ENCODE measurements around the gene SLC4A11.
"Not testable (repeated sequence)": the region's sequence is repeated elsewhere in the genome, so short reads cannot be mapped to it uniquely, and the experiment has no call there.

Gene SLC4A11

GRCh38 chr20:3199976-3200755 is 38.8 kb downstream of the SLC4A11 start:
- no peak for DNase-seq

DNA sequence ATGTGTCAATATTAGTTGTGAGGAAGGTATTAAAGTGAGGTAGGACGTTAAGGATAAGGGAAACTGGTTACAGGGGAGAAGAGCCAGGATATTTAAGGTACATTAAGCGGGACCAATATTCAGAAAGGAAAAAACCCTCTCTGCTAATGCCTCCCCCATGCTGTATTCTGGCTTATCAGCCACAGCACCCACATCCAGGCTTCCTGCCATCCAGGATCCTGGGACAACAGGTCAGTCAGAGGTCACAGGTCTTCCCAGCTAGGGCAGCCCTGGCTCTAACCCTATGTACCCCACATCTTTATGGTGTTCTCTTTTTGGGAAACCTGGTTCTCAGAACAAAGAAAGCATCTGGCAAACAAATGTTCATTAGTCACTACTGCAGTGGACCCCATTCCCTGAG is 39.8 kb downstream of the SLC4A11 start:
- no peak for DNase-seq

DNA sequence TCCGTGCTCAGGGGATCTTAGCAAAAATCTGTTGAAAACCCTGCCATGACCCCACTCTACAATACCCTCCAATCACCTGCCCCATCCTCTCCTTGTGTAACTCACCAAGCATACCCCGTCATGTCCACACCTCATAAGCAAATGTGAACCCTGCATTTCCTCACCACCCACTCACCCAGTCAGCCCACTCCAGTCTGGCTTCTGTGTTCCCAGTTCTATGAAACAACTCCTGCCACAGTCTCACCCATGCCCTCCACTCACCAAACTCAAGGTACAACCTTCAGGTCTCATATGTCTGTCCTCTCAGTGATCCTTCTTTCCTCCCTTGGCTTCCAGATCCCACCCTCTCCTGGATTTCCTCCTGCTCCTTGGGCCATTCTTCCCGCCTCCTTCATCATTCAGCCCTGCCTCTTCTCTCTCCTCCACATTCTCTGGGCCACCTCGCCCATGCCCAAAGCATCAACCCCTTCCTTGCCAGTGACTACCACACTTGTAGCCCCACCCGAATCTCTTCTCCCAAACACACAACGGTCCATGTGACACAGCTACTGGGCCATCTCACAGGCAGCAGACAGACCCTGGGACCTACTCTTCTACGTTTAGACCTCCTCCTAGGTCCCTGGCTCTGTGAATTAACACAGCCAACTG is 43.3 kb downstream of the SLC4A11 start:
- DNase-seq: no peak

- no peak for DNase-seq
Observed at GRCh38 chr20:3194617-3195280, 44.2 kb downstream of the SLC4A11 start.

- no peak for DNase-seq
Observed at GRCh38 chr20:3193806-3194616, 45.0 kb downstream of the SLC4A11 start.

GRCh38 chr20:3192226-3193015 is 46.6 kb downstream of the SLC4A11 start:
- DNase-seq: no peak

- no peak for DNase-seq
Observed at GRCh38 chr20:3190681-3191111, 48.3 kb downstream of the SLC4A11 start.

DNA sequence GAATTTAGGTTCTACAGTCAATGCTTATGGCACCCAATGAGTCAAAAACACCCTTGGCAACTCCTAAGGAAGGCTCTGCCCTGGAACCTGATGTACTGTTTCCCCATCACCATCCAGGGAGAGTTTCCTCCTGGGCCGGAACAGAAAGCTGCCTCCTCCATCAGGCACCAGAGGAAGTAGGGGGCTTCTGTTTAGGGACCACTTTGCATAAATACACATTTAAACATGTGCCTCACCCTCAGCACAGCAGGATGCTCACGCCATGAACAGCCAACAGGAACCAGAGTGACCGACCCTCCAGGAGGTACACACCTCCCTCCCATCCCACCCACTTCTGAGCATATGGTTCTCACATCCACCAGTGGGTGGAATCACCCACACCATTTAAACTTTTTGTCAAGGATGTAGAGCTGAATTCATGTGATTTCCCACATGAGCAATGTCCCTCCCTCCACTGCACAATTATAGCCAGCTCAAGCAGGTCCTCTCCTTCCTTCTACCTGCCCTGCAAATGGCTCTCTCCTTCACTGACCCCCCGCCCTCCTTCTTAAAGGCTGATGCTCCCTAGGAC is 49.3 kb downstream of the SLC4A11 start:
- DNase-seq: no peak

- no peak for DNase-seq
Observed at GRCh38 chr20:3188823-3189413, 50.1 kb downstream of the SLC4A11 start.

DNA sequence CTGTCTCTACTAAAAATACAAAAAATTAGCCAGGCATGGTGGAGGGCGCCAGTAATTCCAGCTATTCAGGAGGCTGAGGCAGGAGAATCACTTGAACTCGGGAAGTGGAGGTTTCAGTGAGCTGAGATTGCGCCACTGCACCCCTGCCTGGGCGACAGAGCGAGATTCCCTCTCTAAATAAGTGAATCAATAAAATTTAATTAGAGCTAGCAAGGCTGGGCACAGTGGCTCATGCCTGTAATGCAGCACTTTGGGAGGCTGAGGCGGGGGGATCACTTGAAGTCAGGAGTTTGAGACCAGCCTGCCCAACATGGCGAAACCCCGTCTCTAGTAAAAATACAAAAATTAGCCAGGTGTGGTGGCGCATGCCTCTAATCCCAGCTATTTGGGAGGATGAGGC is 51.1 kb downstream of the SLC4A11 start:
- not testable (repeated sequence) for DNase-seq

DNA sequence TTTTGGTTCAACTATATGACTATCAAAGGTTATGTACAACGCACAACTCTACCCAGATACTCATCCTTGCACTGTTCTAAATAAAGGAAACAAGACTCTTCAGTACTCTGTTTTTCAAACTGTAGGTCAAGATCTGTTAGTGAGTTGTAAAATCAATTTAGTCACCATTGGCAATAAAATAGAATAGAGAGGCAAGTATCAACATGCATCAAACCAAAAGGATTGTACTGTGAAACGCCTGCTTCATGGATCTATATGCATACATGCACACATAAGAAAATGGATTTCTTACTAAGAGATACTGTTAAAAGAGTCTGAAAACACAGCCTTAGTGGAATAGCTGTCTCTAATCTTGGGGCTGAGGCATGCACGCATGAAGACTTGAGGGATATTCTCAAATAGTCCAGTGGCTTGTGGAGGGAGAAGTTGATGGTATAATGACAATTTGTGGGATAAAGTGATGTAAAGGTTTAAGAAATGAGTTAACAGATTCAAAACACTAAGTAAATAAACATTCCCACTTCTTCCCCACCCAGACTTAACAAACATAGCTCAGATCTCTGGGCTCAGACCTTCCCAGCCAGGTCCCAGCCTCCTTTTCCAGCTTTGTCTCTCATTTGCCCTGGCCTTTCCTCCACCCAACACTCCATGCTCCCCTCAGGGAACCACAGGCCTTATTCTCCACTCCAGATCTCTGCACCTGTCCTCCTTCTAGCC is 54.9 kb downstream of the SLC4A11 start:
- no peak for DNase-seq

GRCh38 chr20:3182429-3182828 is 56.6 kb downstream of the SLC4A11 start:
- DNase-seq: not testable (repeated sequence)

GRCh38 chr20:3181270-3181669 is 57.7 kb downstream of the SLC4A11 start:
- DNase-seq: no peak

GRCh38 chr20:3180319-3180718 is 58.7 kb downstream of the SLC4A11 start:
- no peak for DNase-seq

DNA sequence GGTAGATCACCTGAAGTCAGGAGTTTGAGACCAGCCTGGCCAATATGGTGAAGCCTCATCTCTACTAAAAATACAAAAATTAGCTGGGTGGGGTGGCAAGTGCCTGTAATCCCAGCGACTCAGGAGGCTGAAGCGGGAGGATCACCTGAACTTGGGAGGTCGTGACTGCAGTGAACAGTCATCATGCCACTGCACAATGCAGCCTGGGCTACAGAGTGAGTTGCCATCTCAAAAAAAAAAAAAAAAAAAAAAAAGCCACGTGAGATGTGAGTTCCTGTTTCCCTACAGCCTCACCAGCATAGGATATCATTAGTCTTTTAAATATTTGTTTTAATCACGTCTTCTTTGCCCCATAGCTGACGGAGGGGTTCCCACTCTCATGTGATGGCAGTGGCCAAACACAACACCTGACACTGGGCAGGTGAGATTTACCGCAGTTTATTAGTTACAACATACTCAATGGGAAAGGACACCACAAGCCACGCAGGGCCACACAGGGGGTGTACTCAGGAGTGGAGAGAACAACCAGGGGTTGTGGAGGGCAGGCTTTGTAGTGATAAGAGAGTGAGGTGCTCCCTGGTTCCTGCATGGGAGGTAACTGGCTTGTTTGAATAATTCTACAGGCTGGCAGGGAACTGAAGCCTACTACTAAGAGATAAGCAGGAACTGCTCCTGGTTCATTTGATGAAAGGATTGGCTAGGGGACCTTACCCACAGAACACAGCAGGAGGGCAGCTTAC is 61.1 kb downstream of the SLC4A11 start:
- no peak for DNase-seq

Data from NCI-H1436 (cell line).